Adrenal gland (tissue), 12 donors: ENCODE results near the gene PLPP4. TPM values are rescaled to one million over a fixed set of nuclear protein-coding genes. Genes with fewer than 3 reads are reported as not detected.

Experiments
- DNase-seq, 7 donors: peaks; one replicate each; pipeline ENCODE4 v3.0.0-alpha.2; 2019 to 2020
- H3K27ac ChIP-seq, 5 donors: fragments of 200-600 bp; sonication (generic) in 4 of 5; 1 replicate in 3 of 5; 2 replicates in 2 of 5; pipeline versions ENCODE4 v1.5.1 to v1.8.0; 2016 to 2020; ENCODE audit warnings: mild to moderate bottlenecking in 1 of 5
- H3K27me3 ChIP-seq: fragments of 200-600 bp; 2 replicates; pipeline ENCODE4 v1.8.0; 2021
- H3K36me3 ChIP-seq, 2 donors: fragments of 200-600 bp; replicated peaks in 1 of 2; 1 replicate in 1 of 2; 2 replicates in 1 of 2; pipeline versions ENCODE4 v1.5.1 to v1.8.0; 2018 to 2022
- H3K4me1 ChIP-seq, 2 donors: fragments of 200-600 bp; replicated peaks in 1 of 2; 1 replicate in 1 of 2; 2 replicates in 1 of 2; pipeline versions ENCODE4 v1.5.1 to v1.8.0; 2018 to 2021
- H3K4me3 ChIP-seq, 4 donors: fragments of 200-600 bp; sonication (generic) in 3 of 4; one replicate each; pipeline ENCODE4 v1.5.1; 2016 to 2018
- H3K9me3 ChIP-seq, 3 donors: fragments of 200-600 bp; sonication (generic) in 1 of 3; replicated peaks in 1 of 3; 1 replicate in 2 of 3; 2 replicates in 1 of 3; pipeline versions ENCODE4 v1.5.1 to v1.8.0; 2016 to 2021
- CTCF ChIP-seq, 6 experiments: fragments of 450-650 bp in 4 of 6; fragments of 200-600 bp in 2 of 6; sonication (generic) in 1 of 6; IDR thresholded peaks; 1 replicate in 5 of 6; 2 replicates in 1 of 6; pipeline versions ENCODE4 v1.5.1 to v1.8.0; 2016 to 2021; ENCODE audit warnings: antibody characterized with exemption in 6 of 6, mild to moderate bottlenecking in 2 of 6, moderate library complexity in 1 of 6
- POLR2A ChIP-seq, 2 donors: fragments of 450-650 bp; IDR thresholded peaks; one replicate each; pipeline ENCODE4 v1.6.1; 2017; ENCODE audit warnings: antibody characterized with exemption in 2 of 2, mild to moderate bottlenecking in 2 of 2, moderate library complexity in 1 of 2
- WGBS, 4 donors: extraction: QIAGEN DNeasy Blood & Tissue Kit in 2 of 4; methylation state at CpG; one replicate each; pipeline versions ENCODE4 v1.1.5 to v1.1.7; 2013 to 2017; 5-methylcytosine and 5-hydroxymethylcytosine counted together
- intact Hi-C, 2 donors: fragments of 100-400 bp; cut with DNase I; formaldehyde crosslinking; loops; one replicate each; pipeline versions ENCODE4 v1.14.1 to v1.15.0; 2022 to 2023
- polyA plus RNA-seq, 3 donors: library from polyadenylated mRNA; stranded (reverse); fragments of 200-250 nt in 2 of 3; fragments of 350-450 nt in 1 of 3; fragmentation: Illumina TruSeq in 1 of 3; extraction: RNeasy Lipid Tissue Mini Kit (QIAGEN cat#74804) in 1 of 3; gene quantifications; one replicate each; pipeline ENCODE4 v1.2.3, GENCODE V29; 2013 to 2014
- total RNA-seq, 9 donors: library from RNA; depleted of rRNA in 4 of 9; stranded (reverse); fragments of >200 nt in 4 of 9; fragments of 120-200 nt in 1 of 9; fragmentation: NEBNext Ultra II Directional in 1 of 9; extraction: Animal tissue kit (Norgen Biotek cat#: 25700) in 1 of 9; gene quantifications; one replicate each; pipeline versions ENCODE4 v1.1.0 to v1.2.4, GENCODE V29; 2013 to 2023
- donor health status: healthy with polysubstance abuse.
- donor health status: Bipolar disorder and iron deficiency.
- donor health status: DM: yes; HTN: yes; CAD: no.
- donor health status: DM: no; HTN: no; CAD: no.
- donor health status: DM: no; HTN: no; CAD: no.
- donor health status: DM: yes; HTN: yes; CAD: no.

Gene PLPP4
- total and polyA plus RNA-seq, 12 donors: 0.09 to 1.4 TPM; not detected in 10

GRCh38 chr10:120521880-120522279 is 64.9 kb downstream of the PLPP4 start:
- Histone ChIP-seq H3K9me3 (no peaks in the 10 kb centered on the region), H3K4me3 (no peak overlapping the region), H3K36me3 (no peaks in the 10 kb centered on the region), H3K4me1 (no peaks in the 10 kb centered on the region), H3K27ac (no peak overlapping the region), H3K27me3 (no peaks in the 10 kb centered on the region)
- 59 to 64% (median 61%) methylated on average over 3 of the region's 3 CpGs for WGBS, 4 donors
- TF ChIP-seq CTCF (IDR thresholded peaks at IDR 0.05) (no peak), POLR2A (IDR thresholded peaks at IDR 0.05) (no peak)
- intact Hi-C loops: no loop called here
- no peak for DNase-seq

GRCh38 chr10:120527691-120528090 is 70.7 kb downstream of the PLPP4 start:
- no peak overlapping the region for H3K27ac ChIP-seq
- TF ChIP-seq POLR2A (IDR thresholded peaks at IDR 0.05) (no peak), CTCF (IDR thresholded peaks at IDR 0.05) (no peak)
- no peak for DNase-seq
- no peaks in the 10 kb centered on the region for H3K4me1 ChIP-seq
- no peaks in the 10 kb centered on the region for H3K9me3 ChIP-seq
- no peaks in the 10 kb centered on the region for H3K36me3 ChIP-seq
- H3K27me3 ChIP-seq: no peaks in the 10 kb centered on the region
- no peak overlapping the region for H3K4me3 ChIP-seq
- intact Hi-C loops: no loop called here
- WGBS, 4 donors: 67 to 86% (median 71%) methylated on average over 3 of the region's 3 CpGs

- DNase-seq: no peak
- Histone ChIP-seq H3K36me3 (no peaks in the 10 kb centered on the region), H3K27me3 (peaks cover 4% of the 10 kb centered on the region), H3K27ac (no peak overlapping the region), H3K4me3 (no peak overlapping the region), H3K4me1 (no peaks in the 10 kb centered on the region), H3K9me3 (peaks cover 0 to 4% (median 0%) of the 10 kb centered on the region in 3 donors)
- WGBS, 4 donors: 77 to 91% (median 89%) methylated on average over 1 of the region's 1 CpG
- intact Hi-C loops: no loop called here
- TF ChIP-seq CTCF (IDR thresholded peaks at IDR 0.05): no peak
- no peak for TF ChIP-seq POLR2A (IDR thresholded peaks at IDR 0.05)
These were observed 73.7 kb downstream of the PLPP4 start for GRCh38 chr10:120530699-120531098.

GRCh38 chr10:120538091-120538490 is 81.1 kb downstream of the PLPP4 start:
- no peaks in the 10 kb centered on the region for H3K4me1 ChIP-seq
- WGBS, 4 donors: 71 to 89% (median 78%) methylated on average over 2 of the region's 2 CpGs

More at GRCh38 chr10:120538091-120538490, 81.1 kb downstream of the PLPP4 start:
- Histone ChIP-seq H3K4me3 (no peak overlapping the region), H3K36me3 (no peaks in the 10 kb centered on the region), H3K27ac (no peak overlapping the region), H3K9me3 (peaks cover 0 to 4% (median 0%) of the 10 kb centered on the region in 3 donors), H3K27me3 (peaks cover 4% of the 10 kb centered on the region)
- no peak for DNase-seq
- intact Hi-C loops: no loop called here
- TF ChIP-seq POLR2A (IDR thresholded peaks at IDR 0.05): no peak
- TF ChIP-seq CTCF (IDR thresholded peaks at IDR 0.05): no peak
